GM21390 (cell line): Measurements from ENCODE around the gene SYT2.
A peak's percentile ranks its signal among the peaks of the same experiment; 100 is the strongest.
"Not testable (repeated sequence)": the region's sequence is repeated elsewhere in the genome, so short reads cannot be mapped to it uniquely, and the experiment has no call there.

Source experiments
- ATAC-seq: cut with Tn5 transposase; IDR thresholded peaks from one replicate; pipeline ENCODE4 v1.9.1; 2021; ENCODE audit not compliant: unreplicated experiment

The SYT2 gene

DNA sequence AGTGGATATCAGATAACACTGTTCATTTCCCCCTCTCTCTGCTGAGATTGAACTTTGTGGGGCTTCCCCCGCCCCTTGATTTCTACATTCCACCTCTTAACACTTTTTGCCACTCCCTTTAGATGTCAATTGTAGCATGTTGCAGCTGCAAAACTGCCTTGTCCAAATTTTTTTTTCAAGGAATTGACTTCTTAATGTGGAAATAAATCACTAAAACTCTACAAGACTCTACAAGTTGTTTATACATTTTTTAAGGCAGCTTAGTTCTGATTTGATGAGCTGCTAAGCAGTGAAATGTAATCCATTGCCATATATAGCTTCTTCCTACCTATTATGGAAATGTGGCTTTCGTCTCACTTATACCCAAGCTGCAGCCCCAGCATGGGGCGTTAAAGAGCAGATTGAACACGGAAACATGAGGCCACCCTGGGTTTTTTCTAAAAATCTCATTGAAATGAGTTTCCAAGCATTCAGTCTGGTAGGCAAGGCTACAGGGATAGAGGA lies 132.2 kb downstream of the SYT2 start:
- no peak for ATAC-seq

DNA sequence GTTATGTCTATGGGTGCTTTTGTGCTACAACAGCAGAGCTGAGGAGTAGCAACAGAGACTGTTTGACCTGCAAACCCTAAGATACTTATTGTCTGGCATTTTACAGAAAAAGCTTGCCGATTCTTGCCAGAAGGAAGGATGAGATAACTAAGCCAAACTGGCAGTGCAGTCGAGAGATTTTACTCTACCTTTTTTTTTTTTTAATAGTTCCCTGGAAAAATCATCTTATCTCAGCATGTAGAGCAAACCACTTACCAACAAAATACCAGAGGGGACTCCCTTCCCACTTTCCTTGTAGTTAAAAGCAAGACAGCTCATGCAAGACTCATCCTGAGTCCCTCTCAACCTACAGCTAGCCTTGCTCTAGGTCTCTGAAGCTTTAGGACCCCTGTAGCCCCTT lies 132.9 kb downstream of the SYT2 start:
- no peak for ATAC-seq

DNA sequence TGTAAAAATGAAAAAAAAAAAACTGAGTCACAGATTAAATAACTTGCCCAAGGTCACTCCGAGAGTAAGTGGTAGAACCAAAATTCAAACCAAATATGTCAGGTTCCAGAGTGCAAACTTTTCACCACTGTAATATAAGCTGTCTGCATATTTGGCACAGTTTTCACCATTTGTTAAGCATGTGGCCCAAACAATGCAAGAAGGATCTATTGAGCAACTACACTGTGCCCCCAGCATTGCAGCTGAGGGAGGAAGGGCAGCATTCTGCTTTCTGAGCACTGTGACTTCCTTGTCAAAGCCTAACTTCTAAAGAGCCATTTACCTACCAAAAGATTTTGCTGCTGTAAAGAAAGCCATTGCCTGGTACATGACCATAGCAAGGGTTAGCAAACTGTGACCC lies 133.4 kb downstream of the SYT2 start:
- no peak for ATAC-seq

DNA sequence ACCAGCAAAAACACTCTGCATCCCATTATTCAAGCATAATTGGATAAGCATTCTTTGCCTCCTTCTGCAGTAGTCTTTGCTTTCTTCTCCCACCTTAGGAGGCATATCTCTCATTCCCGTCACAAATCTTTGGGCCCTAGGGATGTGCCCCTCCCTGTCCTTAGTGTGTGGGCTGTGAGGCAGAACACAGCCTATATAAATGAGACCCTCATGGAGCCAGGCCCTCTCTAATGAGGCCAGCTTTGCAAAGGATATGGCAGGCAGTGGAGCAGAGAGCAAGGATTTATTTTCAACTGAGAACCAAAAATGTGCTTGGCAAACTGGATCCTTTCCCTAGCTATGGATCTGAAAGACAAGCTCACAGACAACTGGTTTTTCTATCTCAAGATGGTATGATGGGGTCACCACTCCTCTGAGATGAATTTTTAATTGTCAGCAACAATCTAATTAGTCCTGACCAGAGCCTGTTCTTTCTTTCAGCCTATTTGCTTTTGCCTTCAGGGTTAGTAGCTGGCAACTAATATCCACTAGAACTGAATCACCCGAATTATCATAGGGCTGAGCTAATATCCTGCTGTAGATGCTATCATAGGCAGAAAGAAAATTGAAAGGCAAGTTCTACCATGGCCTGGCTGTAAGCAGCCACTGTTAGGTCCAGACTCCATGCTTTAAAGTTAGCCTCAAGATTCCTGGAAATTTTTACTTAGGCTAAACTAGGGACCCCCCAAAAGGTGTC lies 134.2 kb downstream of the SYT2 start:
- no peak for ATAC-seq

DNA sequence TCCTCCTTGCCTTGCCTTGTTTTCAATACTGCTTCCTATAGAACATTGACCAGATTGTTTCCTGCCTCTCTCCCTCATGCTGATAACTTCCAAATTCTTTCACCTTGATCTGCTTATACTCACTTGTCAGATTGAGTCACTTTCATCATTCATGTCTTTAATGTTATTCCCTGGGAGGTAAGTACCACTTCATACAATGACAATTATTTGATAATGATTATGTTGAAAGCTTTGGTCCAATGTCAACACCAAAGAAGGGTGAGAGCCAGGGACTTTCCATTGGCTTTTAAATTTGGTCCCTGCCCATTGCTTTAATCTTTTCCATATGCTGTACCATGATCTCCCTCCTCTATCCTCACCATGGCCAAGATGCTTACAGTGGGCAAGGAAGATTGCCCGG lies 137.4 kb downstream of the SYT2 start:
- no peak for ATAC-seq

DNA sequence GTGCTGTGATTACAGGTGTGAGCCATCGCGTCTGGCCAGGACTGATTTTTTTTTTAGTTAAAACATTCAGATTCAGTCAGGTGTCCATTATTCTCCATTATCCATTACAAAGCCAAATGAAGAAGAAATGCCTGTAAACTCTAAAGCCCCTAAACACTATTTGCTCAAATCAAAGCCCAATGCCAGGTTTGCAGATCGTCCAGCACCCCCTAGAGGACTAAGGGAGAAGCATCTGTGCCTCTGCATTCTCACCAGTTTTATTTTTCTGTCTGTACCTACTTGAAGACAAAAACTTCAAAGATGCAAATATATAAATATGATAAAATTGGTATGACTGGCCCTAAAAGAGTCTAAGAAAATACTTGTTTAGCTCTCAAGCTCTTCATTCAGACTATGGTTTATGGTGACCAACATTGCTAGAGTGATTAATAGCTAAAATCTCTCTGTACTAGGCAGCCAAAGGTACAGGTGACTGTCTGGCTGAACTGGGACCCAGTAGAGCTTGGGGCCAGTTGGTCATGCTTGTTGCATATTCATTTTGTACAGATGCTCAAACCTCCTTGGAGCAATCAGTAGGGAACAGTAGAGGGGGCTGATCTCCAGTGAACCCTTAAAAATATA lies 138.4 kb downstream of the SYT2 start:
- no peak for ATAC-seq

DNA sequence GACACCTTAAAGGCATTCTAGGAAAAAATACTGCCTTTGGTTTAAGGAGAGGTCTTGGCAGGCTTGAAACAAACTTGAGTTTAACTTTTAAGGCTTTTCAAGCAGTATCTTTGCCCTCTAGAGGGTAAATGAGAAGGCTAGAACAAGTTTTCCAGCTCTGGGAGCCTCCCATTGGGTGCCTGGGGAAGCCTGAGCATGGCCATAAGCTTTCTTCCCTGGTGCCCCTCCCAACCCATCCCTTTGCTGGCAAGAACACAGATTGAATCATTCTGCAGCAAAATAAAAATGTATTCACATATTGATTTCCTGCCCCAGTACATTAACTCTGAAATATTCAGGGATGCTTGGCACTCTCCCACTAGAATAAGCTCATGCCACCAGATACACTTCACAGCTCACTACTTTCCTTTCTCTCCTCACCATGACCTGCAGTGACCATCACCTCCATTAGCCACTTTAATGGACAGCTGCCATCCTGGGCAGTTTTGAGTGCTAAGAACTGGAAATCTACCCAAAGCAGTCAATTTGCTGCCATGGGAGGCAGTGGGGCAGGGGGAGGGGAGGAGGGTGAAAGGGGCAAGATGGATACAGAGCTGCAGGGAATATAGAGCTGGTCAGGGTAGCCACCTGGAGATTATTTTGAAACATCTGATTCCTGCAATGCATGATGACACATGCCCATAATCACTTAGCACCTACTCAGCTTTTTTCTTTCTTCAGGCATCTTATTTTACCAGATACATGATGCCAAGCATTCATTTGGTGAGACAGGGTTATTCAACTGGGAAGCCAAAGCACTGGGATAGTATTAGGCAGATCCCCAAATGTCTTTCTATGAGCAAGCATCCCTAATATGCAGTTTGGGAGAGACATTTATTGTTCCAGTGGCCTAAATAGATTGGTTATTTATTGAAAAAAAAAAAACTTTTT lies 140.6 kb downstream of the SYT2 start:
- no peak for ATAC-seq

DNA sequence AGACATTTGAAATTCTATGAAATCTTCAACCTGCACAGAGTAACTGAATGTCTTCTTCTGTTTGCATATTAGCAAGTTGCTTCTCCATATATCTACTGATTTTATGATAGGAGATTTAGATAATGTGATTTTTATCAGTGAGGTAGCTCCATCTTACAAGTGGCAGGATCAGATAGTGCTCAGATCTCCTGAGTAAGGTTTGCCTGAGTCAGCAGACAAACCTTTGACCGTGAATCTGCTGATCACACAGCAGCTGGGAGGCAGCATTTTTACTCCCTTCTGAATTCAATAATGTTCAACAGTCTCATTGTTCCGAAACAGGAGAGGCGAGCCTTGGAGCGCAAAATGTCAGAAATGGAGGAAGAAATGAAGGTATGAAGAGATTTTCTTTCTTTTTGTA lies 141.4 kb downstream of the SYT2 start:
- ATAC-seq = no peak

DNA sequence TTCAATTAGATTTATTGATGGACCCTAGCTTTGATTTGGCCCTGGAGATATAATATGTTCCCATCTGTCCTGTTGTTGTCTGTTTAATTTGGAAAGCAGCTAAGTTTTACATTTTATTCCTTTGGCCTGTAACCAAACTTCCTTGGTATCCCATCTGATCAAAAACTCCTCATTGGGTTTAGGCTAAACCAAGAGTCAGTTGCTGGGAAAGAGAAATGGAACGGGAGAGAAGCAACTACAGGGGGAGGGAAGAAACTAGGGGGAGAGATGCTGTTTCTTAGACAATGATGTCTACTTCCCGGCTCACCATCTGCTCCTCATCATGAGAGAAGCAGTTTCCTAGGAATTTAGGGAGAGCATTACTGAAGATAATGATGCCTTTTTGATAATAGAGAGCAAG lies 141.8 kb downstream of the SYT2 start:
- no peak for ATAC-seq

DNA sequence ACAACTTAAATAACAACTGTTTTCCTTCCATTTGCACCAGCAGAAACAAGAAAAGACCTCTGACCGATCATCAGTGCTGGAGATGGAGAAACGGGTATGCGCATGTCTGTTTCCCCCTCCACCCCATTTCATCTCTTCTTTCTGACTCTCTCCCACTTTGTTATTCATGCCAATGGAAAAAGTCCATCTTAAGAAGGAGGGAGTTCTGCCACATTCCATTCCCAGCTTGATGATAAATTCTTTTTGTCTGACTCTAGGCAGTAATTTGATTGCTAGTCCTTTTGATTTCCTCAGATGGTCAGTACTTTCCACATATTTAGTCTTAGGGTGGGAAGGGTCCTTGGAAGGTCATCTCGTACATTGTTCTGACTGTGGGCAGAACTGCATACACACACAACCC lies 142.5 kb downstream of the SYT2 start:
- ATAC-seq = no peak

DNA sequence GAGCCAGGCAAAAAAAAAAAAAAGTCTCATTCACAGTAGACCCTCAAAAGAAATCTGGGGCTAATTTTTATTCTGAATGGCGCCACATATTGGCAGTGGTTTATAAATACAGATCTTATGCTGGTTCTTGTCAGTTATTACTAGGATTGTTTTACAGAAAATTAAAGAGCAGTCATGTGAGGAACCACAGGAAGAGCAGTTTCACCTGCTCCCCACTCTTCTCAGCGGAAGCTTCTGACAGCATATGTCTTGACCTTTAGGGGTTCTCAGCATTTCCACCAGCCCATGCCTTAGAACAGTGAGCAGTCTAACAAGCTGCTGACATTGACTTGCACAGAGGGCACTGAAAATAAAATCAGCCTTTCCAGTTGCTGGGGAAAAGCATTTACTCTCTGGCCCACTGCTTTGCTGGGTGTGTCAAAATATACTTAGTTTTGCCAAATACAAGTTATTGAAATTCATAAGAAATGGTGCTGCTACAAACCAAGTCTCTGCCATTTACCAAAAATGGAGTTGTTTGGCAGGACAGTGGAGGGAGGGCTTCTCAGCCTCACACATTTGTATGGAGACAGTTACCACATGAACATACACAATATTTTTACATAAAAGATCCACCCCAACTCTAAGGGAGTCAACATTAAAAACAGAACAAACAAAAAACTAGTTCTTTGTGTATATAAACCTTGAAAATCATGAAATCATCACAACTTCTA lies 144.2 kb downstream of the SYT2 start:
- ATAC-seq = peak; percentile 91

DNA sequence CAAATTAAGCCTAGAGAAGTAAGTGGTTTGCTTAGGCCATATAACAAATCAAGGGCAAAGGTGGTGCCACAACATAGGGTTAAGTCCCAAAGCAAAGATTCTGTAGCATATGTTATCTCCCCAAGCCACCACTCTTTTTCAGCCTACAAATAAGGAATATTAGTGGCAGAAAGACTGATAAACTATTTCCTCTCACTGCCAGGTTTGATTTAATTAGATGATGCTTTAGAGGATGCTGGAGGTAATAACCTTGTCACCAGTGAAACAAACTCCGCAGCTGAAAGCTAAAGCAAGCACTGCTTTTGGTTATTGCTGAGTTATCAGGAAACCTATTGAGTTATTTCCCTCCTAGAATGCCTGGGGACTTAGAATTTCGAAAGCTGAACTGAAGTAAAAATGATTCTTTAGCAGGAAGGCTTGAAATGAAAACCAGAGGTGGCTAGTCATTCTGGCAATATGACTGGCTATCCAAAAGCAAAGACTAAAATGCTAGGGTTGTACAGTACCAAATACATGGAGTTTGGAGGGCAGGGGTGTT lies 145.2 kb downstream of the SYT2 start:
- no peak for ATAC-seq

DNA sequence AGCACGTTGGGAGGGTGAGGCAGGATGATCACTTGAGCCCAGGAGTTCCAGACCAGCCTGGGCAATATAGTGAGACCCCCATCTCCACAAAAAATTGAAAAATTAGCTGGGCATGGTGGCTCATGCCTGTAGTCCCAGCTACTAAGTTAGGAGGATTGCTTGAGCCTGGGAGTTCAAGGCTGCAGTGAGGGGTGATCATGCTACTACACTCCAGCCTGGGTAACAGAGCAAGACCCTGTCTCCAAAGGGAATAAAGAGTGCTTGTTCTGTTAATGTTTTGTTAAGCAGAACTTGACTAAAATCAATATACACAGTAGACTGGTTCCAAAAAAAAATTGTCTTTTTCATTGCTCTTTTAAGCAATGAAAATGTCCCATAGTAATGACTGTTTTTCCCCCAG lies 146.4 kb downstream of the SYT2 start:
- no peak for ATAC-seq

DNA sequence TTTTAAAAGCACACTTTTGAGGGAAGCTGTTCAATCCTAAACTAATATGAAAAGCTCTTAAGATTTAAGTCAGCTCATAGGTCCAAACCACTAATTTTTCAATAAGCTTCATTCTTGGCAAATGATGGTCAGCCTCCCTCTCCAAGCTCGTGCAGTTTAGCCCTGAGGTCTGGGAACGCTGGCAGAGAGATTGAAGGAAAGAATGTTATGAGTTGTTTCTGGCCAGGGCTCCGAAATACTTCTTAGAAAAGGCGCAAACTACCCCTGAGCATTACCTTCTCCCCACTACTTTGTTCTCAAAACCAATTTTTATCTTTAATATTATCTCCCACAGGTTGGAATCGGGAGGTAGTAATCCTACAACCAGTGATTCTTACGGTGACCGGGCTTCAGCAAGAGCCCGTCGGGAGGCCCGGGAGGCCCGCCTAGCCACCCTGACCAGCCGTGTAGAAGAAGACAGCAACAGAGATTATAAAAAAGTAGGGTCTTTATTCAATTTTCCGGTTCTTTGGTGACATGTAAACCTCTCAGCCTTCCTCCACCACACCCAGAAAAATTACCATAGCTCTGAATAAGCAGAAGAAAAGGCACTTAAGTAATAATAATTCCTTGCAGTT lies 147.7 kb downstream of the SYT2 start:
- ATAC-seq = no peak

DNA sequence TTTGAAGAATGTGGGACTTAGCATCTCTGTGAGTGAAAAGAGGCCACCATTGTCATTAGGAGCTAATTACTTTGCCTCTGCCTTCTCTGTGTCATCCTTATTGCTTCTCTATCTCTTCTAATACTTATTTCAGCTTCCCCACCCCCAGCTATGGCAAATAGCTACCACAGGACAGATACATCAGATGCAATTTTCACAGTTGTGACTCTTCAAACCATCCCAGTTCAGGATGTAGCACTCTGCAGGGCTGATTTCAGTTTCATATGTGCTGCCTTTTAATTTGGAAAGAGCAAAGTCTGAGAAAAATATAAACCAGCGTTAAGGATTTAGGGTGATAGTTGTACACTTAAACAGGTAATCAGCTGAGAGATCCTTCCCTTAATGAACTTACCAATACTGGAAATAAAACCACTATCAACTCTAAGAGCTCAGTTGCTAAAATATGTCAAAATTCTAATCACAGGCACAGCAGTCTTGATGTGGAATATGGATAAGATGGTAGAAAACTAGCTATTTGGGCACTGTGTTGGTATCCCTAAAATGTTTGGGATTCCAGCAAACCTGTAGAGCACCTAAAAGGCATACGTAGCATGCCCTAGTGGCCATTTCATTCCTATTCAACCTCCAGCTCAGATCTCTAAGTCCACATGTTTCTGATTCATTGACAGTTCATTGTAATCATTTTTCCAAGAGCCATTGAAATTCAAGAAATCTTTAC lies 148.4 kb downstream of the SYT2 start:
- ATAC-seq = no peak

DNA sequence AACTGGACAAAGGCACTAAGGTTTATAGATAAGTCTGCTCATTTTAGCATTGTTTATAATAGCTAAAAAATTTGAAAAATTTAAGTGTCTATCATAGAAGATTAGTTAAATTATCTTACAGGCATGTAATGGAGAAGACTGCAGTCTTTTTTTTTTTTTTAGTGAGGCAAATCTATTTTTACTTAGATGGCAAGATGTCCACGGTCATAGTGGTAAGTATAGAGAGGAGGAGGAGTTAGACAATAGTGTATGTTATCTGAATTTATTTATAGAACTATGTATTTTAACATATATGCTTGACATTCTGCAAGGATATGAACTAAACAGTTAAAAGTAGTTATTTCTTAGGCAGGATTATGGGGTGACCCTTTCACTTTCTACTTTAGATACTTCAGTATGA lies 149.0 kb downstream of the SYT2 start:
- ATAC-seq = no peak

DNA sequence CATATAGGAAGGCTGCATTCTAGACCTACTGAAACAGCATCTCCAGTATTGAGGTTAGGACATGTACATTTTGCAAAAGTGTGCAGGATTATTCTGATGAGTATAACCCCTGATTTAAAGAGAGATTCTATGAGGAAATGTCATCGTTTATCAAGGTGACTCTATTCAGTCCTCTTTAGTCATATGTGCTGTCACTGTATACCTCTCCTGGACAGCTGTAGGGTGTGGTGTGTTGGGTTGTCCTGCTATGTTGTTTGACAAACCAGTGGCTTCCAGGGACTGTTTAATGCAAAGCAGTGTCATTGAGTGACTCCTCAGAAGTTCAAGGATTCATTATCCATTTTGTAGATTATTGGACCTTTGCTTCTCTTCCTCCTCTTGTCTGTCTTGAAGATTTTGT lies 152.6 kb downstream of the SYT2 start:
- ATAC-seq = not testable (repeated sequence)

DNA sequence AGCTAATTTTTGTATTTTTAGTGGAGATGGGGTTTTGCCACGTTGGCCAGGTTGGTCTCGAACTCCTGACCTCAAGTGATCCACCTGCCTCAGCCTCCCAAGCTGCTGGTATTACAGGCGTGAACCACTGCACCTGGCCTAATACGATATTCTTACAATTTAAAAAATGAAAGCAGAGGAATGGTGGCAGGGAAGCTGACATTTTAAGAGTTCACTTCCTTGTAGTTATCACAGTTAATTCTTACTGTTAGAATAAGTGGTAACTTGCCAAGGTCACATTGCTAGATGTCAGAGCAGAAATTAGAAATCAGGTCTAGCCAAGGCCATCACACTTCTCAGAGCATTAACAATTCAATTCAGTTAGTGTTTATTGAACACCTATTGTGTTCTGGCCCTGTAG lies 154.2 kb downstream of the SYT2 start:
- not testable (repeated sequence) for ATAC-seq

DNA sequence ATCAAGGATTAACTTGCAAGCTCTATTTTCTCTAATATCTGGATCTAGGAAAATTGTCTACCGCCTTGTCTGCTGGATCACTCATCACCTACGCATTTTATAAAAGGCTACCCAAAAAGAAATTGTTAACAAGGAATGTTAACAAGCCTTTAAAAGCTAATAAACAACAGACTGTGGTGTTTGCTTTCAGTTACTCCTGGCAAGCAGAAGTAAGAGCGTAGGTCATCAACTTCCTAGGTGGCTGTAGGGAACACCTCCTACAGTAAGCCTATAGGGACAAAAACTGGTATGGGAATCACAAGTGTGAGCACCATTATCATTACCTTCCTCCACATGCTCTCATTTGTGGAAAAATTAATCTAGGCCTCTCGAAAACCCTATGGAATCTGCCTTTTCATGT lies 155.6 kb downstream of the SYT2 start:
- not testable (repeated sequence) for ATAC-seq

DNA sequence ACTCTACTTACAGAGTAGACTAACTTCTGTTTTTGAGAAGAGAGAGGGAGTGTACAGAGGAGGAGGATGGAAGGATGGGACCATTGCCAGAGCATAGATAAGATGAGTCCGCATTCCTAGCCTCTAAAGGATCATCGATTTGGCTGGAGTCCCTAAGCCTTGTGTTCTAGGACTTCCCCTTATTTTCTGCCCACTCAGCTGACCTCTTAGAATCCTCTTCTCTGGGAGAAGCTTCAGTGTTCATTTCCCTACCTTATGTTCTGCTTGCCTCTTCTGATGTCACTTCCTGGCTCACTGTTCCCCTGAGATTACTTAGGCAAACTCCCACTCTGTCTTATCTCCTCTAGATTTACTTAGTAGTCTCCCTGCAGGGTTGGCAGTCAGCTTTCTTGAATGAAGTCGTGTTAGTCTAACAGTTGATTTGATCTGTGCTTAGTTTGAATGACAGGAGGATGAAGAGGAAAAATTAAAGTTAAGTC lies 156.7 kb downstream of the SYT2 start:
- no peak for ATAC-seq
